ENCODE results near the gene PTX4.

DNA sequence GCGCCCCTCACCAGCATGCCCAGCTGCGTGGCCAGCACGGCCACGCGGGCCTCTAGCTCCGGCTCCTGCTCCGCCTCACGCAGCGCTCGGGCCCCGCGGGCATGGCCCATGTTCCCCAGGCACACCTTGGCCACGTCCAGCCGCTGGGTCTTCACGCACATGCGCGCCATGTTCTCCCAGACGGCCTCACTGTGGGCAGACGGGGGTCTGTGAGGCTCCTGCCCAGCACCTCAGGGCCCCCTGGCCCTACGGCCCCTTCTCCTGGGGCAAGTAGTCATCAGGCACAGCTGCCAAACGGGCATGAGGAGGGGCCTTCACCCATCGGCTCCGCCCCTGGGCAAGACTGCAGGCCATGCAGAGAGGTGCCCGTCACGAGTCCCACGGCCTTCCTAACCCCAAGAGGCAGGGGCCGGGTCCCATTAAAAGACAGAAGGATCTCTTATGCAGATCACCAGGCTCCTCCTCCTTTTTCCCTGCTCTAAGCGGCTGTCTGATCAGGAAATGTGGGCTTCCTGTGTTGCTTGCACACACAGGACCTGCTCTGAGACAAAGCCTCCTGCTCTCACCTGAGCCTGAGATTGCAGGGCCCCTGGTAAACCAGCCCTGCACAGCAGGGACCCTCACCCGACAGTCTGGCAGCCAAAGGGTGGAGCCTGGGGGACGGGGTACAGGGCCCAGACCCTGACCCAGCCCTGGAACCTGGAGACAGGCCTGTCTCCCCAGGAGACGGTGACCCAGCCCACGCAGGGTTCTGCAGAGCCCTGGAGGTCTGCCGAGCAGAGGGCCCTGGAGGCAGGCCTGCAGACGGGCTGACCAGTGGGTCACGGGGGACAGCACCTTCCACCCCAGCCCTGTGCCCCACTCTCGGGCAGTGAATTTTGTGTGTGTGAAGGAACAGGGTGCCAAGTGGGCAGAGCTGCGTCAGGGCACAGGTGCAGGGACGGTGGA is 38.1 kb upstream of the PTX4 start:
- TF ChIP-seq POLR2A (IDR thresholded peaks at IDR 0.05) = no peak
- TF ChIP-seq, protein P1, sequence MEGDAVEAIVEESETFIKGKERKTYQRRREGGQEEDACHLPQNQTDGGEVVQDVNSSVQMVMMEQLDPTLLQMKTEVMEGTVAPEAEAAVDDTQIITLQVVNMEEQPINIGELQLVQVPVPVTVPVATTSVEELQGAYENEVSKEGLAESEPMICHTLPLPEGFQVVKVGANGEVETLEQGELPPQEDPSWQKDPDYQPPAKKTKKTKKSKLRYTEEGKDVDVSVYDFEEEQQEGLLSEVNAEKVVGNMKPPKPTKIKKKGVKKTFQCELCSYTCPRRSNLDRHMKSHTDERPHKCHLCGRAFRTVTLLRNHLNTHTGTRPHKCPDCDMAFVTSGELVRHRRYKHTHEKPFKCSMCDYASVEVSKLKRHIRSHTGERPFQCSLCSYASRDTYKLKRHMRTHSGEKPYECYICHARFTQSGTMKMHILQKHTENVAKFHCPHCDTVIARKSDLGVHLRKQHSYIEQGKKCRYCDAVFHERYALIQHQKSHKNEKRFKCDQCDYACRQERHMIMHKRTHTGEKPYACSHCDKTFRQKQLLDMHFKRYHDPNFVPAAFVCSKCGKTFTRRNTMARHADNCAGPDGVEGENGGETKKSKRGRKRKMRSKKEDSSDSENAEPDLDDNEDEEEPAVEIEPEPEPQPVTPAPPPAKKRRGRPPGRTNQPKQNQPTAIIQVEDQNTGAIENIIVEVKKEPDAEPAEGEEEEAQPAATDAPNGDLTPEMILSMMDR (IDR thresholded peaks at IDR 0.05) = no peak

Measured in thyroid gland (tissue), 4 donors.